GM19397 (cell line): Measurements from ENCODE around the gene MFF.
"Not testable (repeated sequence)": the region's sequence is repeated elsewhere in the genome, so short reads cannot be mapped to it uniquely, and the experiment has no call there.

ENCODE experiments used
- ATAC-seq: cut with Tn5 transposase; IDR thresholded peaks from one replicate; pipeline ENCODE4 v1.9.1; 2021; ENCODE audit warnings: mild to moderate bottlenecking, moderate library complexity; ENCODE audit not compliant: unreplicated experiment

MFF gene

DNA sequence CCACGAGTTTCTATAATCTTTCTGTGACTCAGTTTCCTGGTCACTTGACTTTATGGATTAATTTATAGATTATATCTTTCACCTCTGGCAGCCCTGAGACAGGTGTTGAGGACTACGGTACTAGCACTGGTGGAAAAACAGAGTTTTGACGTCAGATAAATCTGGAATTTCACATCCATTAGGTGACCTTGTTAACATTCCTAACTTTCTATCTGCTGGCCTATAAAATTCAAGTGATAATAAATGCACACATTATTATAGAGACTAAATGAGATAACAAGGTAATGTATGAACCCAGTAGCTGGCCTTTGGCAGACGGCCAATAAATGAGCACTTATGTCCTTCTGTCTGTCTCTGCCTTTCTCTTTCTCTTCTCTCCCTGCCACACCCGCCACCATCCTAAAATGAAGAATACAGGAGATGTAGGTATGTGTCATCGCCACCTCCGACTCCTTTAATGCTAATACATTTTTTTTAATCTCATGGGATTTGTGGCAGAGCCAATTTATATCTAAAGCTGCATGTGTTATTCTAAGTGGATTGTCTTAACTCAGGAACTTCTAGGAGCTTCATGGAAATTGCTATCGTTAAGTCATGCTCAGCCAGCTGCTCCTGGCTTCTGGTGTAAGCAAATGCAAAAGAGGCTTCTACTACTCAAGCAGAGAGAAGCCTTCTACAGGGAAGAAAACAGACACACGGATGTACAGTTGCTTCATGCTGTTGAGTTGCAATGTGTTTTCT is 51.8 kb downstream of the MFF start:
- no peak for ATAC-seq

DNA sequence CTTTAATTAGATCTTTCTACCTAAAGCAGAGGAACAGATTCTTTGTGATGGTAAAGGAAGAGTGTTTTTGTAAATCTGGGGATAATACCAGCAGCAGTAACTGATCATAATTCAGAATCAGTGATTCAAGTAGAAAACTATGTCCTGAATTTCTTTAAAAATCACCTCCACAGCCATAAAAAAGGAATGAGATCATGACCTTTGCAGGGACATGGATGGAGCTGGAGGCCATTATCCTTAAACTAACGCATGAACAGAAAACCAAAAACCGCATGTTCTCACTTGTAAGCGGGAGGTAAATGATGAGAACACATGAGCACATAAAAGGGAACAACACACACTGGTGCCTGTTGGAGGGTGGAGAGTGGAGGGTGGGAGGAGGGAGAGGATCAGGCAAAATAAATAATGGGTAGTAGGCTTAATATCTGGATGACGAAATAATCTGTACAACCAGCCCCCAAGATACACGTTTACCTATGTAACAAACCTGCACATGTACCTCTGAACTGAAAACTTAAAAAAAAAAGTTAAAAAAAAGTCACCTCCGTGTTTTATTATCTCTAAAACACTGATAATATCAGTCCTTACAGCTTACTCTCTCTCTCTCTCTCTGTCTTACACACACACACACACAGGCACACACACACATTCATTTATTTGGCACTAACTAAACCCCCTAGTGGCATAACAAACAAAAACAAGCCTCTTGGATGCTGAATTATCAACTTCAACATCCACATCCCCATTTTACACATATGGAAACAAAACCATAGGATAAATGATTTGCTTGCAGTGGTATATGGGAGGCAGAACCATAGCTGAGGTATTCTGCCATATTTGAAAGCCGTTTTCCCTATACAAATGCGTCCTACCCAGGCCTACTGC is 52.7 kb downstream of the MFF start:
- no peak for ATAC-seq

DNA sequence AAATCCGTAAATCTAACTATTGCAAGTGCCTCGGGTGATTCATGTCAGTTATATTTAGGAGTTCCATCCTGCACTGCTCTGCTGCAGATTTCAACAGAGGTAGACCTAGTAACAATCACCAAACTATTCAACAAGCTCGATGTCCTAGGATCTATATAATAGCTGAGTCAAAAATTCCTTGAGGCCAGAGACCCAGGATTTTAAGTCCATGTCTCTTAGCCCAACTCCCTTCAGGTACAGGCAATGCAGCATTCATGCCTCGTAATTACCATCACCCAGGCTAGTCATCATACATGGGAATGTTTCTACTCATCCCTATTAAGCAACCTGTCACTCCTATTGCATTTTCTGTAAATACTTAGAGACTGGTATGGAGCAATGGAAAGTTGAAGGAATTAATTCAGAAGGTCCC is 53.3 kb downstream of the MFF start:
- no peak for ATAC-seq

DNA sequence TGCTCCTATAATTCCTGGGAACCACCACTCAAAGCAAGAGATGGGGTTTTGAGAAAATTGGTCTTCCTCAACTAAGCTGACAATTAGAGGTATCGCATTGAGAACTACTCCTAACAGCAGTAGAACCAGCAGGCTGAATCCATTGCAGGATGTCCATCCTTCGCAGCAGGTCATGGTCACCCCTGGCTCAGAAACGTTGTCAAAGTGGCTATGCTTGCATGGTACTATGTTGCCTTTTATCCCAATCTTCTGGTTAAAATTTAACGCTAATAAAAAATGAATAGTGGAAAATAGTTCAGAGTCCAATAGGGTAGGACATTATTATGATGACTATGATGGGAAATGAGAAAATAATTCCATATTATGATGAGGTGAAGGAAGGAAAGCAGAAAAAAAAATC is 54.0 kb downstream of the MFF start, which contains the start of gene TM4SF20:
Gene TM4SF20, minus strand, starts transcription at position 212 of the 400 bp plus-strand sequence. Its CDS starts 38 bp downstream, at position 174.
- ATAC-seq: no peak

DNA sequence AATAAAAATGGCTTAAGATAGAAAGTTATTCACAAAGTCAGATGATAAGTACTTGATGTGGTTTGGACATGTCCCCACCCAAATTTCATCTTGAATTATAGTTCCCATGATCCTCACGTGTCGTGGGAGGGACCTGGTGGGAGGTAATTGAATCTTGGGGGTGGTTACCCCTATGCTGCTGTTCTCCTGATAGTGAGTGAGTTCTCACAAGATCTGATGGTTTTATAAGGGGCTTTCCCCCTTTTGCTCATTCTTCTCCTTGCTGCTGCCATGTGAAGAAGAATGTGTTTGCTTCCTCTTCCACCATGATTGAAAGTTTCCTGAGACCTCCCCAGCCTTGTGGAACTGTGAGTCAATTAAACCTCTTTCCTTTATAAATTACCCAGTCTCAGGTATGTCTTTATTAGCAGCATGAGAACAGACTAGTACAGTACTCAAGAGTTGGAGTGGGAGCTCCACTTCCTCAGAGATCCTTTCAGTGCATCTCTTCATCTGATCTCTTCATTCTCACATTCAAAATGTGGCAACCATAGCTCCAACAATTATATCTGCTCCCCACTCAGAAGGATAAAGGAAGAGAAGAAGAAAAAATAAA is 57.3 kb downstream of the MFF start:
- ATAC-seq: not testable (repeated sequence)

DNA sequence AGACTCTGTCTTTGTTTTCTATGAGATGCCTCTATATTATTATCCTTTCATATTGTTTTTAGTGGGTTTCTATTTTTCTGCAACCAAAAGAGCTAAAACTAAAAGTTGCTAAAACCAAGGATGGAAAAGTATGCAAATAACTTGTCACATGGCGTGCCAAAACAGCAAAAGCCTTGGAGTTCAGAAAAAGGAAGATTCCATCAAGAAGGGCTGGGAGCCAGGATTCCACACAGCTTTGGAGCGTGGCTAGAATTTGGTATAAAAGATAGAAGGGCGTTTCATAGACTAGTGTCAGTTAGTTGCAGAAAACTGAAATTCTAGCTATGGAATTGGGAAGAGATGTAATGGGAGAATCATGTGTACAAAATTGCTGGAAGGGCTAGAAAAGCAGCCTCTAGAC is 58.6 kb downstream of the MFF start:
- no peak for ATAC-seq

DNA sequence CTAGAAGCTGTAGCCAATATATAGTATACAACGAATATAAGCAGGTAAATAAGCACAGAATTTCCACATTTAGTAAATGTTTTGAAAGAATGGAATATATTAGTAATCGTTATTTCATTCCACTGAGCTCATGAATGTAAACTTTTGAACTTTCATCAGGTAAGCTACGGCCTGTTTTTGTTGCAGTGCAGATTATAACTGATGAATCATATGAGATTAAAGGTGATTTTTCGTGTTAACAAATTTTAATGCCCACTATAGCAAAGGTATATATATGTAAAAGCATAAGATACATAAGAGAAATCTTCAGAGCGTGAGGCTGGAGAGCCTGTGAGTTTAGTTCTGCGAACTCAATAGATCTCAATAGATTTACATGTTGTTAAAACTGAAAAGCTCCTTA is 61.6 kb downstream of the MFF start:
- ATAC-seq: no peak

DNA sequence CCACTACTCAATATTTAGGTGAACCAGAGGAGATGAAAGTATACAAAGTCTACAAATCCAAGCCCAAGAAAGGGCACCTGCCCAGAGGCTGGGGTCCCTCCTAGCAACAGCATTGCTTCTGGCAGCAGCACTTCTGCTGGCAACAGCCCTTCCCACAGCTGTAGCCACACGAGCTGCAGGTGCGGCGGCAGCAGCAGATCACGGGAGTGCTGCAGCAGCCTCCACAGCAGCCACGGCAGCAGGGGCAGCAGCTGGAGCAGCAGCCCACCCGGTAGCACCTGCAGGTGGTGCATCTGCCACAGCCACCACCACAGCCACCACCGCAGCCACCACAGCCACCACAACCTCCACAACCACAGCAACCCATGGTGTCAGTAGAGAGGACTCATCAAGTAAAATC is 62.5 kb downstream of the MFF start, which contains the start of gene SCYGR1:
Gene SCYGR1, minus strand, starts transcription at position 367 of the 400 bp plus-strand sequence. Its CDS starts 0 bp downstream, at position 367.
- ATAC-seq: not testable (repeated sequence)

DNA sequence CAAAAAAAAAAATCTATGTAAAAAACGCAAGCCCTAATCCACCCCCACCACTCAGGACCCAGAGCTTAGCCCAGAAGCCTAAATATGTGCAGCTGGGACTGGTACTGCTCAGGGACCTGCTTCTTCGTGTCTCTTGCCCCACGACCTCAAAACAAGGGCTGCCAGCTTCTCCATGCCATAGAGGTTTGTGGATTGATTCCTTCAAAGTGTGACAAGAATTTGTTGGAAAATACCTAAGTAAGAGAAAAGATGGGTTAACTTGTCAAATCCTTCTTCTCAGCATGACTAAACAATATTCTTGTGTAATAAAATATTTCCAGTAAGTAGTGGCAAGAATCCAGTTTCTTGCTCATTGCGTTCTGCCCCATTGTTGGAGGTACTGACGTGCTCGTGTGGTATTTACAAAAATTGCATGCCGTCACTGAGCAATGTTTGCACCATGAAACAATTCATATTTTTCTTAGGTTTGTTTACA is 63.5 kb downstream of the MFF start:
- no peak for ATAC-seq

DNA sequence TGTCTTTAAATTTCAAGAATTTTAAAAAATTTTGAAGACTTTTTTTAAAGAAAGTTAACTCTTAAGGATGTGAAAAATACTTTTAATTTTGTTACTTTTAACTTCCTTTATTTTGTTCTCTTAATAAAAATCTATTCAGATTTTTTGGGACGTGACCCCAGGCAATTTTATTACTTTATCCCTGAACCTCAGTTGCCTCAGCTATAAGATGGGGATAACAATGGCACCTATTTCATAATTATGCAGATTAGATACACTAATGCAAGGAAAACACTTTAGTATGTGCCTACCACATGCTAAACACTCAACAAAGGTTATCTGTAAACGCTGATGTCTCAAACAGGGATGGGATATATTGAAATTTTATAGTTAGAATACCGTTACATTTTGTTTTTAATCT is 64.2 kb downstream of the MFF start:
- ATAC-seq: no peak

DNA sequence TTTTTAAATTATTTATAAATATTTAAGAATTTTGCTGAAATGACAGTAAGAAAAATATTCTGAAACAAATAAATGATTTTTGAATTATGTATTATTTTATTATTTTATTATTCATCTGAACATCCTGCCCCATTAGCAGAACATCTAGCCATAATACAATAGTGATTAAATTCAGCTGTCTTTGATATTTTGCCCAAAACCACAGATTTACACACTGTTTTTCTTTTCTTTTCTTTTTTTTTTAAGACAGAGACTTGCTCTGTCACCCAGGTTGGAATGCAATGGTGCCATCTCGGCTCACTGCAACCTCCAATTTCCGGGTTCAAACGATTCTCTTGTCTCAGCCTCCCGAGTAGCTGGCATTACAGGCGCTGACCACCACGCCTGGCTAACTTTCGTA is 64.6 kb downstream of the MFF start:
- no peak for ATAC-seq

DNA sequence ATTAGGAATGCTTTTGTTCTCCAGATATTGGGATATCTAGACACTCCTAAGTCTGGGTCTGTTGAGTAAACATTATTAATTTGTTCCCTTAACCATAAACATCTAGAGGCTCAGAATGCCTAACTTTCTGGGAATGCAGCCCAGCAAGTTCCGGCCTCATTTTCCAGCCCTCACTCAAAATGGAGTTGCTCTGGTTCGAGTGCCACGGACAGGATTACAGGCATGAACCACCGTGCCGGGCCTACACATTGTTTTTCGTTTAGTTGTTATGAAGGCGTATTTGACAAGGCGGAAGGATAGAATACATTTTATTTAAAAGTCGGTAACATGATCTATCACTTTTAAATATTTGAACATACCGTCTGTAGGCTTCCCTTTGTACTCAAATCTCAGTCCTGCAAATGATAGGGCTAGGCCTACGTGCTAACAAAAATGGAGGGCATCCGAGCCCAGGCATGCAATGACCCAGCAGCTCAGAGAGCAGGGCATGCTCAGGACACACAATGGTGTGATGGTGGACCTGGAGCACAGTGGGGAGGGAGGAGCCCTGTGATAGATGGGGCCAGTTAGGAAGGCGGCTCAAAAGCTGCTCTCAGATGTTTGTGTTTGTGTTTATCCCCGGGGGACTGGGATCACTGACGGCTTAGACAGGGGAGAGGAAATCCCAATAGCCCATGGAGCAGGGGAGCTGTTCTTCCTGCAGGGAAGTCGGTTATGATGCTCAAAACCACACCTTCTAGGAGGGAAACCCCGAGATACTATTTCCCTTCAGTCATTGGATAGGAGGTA is 65.6 kb downstream of the MFF start:
- no peak for ATAC-seq

DNA sequence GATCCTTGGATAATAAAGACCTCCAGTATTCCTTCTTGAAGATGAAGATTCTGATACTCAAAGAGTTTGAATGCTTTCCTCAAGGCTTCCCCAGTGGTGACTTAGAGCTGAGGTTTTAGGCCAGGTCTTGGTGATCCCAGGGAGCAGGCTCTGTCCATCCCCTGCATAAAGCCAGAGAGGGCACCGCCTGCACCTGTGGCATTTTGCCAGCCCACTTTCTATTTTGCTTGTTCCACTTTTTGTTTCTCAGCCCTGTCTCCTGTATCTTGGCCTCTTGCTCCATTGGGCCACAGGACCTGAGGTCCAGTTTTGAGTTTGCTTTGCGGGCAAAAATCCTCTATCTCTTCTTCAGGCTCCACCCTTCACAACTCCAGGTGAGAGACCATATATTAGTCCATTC is 69.3 kb downstream of the MFF start:
- no peak for ATAC-seq

DNA sequence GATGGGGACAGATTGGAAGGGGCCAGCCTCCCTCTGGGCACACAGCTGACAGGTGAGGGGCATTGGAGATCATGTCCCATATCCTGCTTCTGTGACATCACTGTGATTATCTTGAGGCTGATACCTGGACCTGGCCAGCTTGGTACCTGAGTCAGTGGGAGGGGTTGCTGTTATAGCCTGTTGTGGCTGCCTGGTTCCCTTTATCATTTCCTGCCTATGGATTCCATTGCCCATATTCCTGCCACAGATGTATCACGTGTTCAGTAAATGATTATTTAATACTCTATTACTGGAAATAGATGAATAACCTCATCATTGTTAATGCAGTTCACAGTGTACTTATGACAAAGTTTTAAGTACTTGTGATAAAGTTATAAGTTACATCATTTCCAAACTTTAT is 70.5 kb downstream of the MFF start:
- no peak for ATAC-seq

DNA sequence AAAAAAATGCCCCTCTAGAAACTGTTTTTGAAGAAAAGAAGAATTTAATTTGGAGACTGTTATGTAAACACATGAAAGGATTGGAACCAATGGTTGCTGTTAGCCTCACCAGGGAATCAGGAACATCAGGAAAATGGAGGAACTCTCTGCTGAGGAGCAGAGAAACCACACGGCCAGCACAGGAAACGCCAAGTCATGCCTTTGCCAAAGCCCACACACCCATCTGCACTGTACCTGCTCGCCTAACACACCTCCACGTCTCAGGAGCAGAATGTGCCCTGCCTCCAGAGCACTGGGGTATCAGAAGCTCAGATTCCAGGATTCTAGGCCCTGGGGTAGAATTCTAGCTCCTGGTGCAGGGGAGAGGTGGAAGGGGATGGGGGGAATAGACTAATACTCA is 72.5 kb downstream of the MFF start:
- no peak for ATAC-seq

DNA sequence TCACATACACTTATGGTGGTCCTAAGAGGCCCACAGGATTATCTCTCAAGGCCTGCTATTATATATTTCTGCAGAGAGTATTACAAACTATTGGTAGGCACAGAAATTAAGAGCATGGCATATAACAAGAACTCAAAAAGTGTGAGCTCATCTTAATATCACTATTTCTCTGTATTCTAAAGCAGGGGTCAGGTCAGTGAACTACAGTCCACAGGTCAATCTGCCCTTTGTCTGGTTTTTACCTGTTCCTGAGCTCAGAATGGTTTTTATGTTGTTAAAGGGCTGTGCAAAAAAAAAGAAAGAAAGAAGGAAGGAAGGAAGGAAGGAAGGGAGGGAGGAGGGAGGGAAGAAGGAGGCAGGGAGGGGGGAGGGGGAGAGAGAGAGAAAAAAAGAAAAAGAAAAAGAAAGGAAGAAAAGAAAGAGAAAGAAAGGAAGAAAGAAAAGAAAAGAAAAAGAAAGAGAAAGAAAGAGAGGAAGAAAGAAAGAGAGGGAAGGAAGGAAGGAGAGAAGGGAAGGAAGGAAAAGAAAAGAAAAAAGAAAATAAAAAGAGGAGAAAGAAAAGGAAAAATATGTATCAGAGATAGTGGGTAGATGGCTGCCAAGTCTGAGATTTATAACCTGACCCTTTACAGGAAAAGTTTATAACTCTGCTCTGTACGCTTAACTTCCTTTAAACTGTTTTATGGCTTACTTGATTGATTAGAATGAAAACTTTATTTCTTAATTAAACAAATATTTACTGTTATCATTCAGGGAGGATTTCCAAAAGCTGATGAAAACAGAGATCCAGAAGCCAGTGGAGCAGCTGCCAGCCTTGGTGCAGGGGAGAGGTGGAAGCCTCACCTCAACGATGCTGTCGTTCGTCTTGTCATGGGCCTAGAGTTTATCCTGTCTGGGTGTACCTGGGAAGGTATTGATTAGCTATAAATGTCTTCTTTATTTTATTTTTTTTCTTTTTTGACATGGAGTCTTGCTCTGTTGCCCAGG is 73.9 kb downstream of the MFF start:
- ATAC-seq: no peak

DNA sequence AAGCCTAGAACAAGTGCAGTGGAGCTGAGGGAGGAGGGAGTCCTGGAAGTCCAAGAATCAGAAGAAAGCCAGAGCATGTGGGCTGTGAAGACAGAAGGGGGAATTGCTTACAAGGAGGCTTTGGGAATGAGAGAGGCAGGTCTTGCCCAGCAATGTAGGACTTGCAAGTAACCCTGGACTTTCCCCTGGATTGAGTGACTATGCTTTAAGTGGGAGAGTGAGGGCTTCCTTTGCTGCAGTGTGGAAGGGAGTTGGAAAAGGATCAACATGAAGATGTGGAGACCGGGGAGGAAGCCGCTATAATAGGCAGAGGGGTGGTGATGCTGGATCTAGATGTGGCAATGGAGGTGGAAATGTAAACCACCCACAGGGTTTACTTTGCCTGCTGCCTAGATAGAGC is 76.5 kb downstream of the MFF start:
- ATAC-seq: no peak

DNA sequence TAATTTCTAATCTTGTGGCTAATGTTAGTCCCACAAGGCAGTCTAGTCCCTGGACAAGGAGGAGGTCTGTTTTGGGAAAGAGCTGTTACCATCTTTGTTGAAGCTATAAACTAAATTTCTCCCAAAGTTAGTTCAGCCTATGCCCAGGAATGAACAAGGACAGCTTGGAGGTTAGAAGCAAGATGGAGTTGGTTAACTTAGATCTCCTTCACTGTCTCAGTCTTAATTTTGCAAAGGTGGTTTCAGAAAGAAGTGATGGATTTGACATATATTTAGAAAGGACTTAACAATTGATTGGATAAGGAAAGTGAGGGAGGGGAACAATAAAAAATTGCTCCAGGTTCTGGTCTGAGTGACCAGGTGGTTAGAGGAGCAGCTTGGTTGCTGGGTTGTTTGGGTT is 77.3 kb downstream of the MFF start:
- ATAC-seq: no peak

DNA sequence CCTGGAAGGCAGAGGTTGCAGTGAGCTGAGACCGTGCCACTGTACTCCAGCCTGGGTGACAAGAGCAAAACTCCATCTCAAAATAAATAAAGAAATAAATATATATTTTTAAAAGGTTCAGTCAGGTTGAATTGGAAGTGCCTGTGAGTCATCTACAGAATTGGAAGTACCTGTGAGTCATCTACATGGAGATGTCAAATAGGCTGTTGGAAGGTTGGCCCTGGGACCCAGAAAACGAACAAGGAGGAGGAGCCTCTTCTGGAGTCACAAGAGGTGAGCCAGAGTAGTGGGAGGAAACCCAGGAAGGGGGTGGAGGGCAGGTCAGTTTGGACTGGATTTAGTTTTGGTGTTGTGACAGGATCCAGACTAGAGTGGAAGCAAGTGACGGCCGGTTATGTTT is 77.9 kb downstream of the MFF start:
- ATAC-seq: no peak
